Astrocyte of the spinal cord (primary cell): ENCODE results near the gene SLC66A2.

Experiments
- DNase-seq: peaks from one replicate; pipeline ENCODE4 v3.0.0; 2011; ENCODE audit warnings: low read depth, low spot score
- H3K4me3 ChIP-seq: 2 replicates; pipeline ENCODE4 v1.5.1; 2011; ENCODE audit warnings: low read depth, mild to moderate bottlenecking, low read length, moderate library complexity
- CTCF ChIP-seq: IDR thresholded peaks from 2 replicates; pipeline ENCODE4 v1.5.1; 2012; ENCODE audit warnings: low read depth, mild to moderate bottlenecking, low read length, inconsistent platforms
- in situ Hi-C: cut with HindIII; loops from 2 replicates; pipeline ENCODE4 v1.10.0; 2017; ENCODE audit warnings: low sequenced_read_pairs

The SLC66A2 gene

DNA sequence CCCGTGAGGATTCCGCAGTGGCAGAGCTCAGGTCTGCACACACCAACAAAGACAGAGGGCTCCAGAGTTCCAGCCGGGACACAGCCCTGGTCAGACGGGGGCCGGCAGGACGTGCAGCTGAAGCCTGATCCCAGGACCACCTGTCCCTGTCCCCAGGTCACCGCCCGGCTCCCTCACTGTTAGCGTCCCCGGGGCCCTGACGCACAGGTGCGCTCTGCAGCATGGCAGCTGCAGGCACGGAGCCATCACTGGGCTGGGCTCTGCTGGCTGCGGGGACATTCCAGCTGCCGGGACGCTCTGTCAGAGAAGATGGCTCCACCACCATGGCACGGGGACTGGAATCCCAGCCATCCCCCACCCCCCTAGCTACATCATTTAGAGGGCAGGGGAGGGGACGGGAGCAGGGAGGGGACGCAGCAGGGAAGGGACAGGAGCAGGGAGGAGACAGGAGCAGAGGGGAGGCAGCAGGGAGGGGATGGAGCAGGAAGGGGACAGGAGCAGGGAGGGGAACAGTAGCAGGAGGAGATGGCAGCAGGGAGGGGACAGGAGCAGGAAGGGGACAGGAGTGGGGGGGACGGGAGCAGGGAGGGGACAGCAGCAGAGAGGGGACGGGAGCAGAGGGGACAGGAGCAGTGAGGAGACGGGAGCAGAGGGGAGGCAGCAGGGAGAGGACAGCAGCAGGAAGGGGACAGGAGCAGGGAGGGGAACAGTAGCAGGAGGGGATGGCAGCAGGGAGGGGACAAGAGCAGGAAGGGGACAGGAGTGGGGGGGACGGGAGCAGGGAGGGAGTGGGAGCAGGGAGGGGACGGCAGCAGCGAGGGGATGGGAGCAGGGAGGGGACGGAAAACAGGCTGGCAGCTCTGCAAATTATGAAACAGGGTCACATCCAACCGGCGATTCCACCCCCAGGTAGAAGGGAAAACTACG, 39.8 kb downstream of the SLC66A2 start:
- no peak for TF ChIP-seq CTCF
- H3K4me3 ChIP-seq, result no peak overlapping the region
- DNase-seq, result no peak
- in situ Hi-C loops, result no loop called here

DNA sequence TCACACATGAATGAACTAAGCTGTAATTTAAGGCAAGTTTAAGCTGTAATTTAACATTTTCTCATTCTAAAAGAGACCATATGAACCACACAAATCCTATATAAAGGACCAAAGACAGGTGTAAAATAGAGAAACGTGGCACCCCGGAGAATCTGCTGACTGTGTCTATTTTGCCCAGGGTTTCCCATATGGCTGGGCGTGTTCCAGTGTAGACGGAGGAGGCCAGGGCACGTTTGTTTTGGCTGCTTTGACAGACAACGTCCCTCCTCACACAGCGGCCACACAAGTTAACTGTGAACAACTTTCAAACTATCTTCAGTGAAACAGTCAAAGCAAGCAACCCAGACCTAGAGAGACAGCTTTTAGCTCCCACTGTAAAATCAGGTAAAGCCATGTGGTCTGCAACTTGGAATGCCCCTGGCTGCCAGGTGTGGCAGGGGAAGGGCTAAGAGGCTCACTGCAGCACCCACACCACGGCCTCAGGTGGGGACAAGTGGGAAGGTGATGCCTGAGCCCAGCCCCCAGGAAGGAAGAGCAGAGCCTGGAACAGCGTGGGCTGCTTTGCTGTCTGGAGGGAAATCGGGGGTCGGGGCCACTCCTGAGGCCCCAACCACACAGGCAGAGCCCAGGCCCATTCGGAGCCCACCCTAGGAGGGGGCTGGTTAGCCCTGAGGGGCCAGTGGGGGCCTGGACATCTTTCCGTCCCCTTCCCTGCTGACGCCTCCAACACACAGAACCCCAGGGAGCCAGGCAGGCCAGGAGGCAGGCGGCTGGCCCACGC, 40.7 kb downstream of the SLC66A2 start:
- in situ Hi-C loops, result no loop called here
- no peak for TF ChIP-seq CTCF
- H3K4me3 ChIP-seq, result no peak overlapping the region
- no peak for DNase-seq

- in situ Hi-C loops, result no loop called here
- no peak for TF ChIP-seq CTCF
- no peak overlapping the region for H3K4me3 ChIP-seq
- DNase-seq, result no peak
These were observed 44.7 kb downstream of the SLC66A2 start for GRCh38 chr18:79906706-79907105.

- no peak for DNase-seq
- H3K4me3 ChIP-seq, result no peak overlapping the region
- no peak for TF ChIP-seq CTCF
- in situ Hi-C loops, result no loop called here
These were observed 45.5 kb downstream of the SLC66A2 start for GRCh38 chr18:79905993-79906392.

DNA sequence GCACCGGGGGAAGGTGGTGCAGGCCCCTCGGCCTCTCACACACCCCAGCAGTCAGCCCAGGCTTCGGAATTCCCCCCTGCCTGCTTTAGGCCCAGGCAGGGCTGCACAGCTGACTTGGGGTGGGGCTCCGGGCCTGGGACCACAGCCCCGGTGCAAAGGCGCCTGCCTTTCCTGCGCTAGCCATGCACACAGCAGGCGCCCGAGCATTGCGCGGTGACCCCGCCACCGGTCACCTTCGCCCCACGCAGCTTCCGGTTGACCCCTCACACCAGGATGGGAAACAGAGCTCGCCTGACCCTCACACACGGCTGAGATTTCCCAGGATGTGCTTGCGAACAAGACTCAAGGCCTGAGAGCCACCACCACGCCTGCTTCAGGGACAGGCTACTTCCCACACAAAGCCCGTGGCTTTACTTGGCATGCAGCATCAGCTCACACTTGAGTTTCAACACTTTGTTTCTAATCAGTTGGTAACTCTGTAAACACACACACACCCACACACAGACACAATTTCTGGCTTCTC, 46.0 kb downstream of the SLC66A2 start:
- no peak for TF ChIP-seq CTCF
- no peak for DNase-seq
- in situ Hi-C loops, result no loop called here
- H3K4me3 ChIP-seq, result no peak overlapping the region

GRCh38 chr18:79904357-79905147, 46.9 kb downstream of the SLC66A2 start:
- in situ Hi-C loops, result no loop called here
- no peak for DNase-seq
- no peak overlapping the region for H3K4me3 ChIP-seq
- TF ChIP-seq CTCF, result no peak
